GM12801 (cell line): Measurements from ENCODE around the gene KDM4D.

Experiments used
- TF ChIP-seq, protein P1 (sequence below): IDR thresholded peaks from one replicate; pipeline ENCODE4 v1.5.1; 2011; ENCODE audit warnings: control low read depth; ENCODE audit not compliant: insufficient read length; ENCODE audit errors: extremely low read depth

Gene KDM4D

DNA sequence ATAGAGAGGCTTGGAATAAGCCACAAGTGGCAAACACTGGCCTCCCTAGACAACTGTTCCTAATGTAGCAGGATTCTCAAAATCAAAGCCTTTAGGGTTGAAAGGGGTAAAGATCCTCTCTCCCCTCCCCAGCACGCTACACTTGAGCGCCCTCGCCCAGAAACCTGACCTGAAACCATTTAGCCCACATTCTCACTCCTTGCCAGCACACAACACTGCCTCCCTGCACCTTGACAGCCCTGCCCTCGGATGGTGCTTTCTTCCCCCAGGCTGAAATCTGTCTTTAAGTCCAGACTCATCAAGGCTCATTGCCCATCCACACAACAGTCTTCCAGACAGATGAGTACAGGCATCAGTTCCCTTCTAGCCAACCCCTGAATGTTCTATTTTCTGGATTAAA lies 26.7 kb upstream of the KDM4D start:
- TF ChIP-seq, protein P1, sequence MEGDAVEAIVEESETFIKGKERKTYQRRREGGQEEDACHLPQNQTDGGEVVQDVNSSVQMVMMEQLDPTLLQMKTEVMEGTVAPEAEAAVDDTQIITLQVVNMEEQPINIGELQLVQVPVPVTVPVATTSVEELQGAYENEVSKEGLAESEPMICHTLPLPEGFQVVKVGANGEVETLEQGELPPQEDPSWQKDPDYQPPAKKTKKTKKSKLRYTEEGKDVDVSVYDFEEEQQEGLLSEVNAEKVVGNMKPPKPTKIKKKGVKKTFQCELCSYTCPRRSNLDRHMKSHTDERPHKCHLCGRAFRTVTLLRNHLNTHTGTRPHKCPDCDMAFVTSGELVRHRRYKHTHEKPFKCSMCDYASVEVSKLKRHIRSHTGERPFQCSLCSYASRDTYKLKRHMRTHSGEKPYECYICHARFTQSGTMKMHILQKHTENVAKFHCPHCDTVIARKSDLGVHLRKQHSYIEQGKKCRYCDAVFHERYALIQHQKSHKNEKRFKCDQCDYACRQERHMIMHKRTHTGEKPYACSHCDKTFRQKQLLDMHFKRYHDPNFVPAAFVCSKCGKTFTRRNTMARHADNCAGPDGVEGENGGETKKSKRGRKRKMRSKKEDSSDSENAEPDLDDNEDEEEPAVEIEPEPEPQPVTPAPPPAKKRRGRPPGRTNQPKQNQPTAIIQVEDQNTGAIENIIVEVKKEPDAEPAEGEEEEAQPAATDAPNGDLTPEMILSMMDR: no peak

- TF ChIP-seq, protein P1: no peak
Measured at GRCh38 chr11:94948070-94948617, 25.4 kb upstream of the KDM4D start.

- TF ChIP-seq, protein P1: no peak
Measured at GRCh38 chr11:94954753-94955152, 18.8 kb upstream of the KDM4D start.

- TF ChIP-seq, protein P1: no peak
Measured at GRCh38 chr11:94956963-94957362, 16.5 kb upstream of the KDM4D start.

DNA sequence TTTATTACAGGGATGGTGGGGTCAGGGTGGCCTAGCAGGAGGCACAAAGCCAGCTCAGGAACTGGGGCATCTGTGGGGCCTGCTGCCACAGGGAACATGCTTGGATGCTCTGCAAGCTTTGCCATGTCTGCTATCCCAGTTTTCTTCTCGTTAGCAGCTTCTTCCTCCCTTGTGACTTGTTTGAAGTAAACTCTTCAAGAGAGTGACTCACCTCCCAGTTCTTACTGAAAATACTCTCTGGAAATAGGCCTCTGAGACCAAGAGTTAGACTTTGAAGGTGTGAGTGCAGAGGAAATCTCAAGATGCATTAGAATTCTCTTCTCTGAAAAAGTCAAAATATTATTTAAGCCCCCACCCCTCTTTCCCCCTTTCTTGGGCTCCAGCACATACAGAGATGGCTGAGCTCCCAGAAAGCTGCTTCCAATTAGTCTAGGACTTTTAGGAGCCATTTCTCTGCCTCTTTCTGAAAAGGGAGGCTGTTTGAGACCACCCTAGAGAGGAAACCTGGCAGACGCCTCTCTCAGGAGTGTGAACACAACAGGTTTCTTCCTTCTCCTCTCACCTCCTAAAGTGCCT lies 15.3 kb upstream of the KDM4D start:
- TF ChIP-seq, protein P1: no peak

DNA sequence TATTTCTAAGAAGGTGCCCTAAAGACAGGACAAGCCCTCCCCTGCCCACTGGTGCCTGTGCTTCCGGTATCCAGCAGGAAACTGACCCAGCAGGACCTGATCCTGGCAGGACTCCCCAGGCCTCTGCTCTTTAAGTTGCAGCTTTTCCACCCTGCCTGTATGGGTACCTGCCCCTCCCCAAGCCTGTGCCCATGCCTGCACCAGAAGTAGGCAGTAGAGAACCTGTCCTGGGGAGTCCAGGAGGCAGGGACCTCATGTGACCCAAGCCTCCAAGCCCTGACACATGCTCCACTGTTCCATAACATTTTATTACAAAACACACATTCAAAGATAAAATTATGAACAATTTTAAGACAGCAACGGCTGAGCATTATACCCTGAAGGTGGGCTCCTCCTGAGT lies 14.3 kb upstream of the KDM4D start:
- TF ChIP-seq, protein P1: no peak

- TF ChIP-seq, protein P1: no peak
Measured at GRCh38 chr11:94960488-94960887, 13.0 kb upstream of the KDM4D start.
